ENCODE measurements around the gene PGAP2. TPM values are rescaled to one million over a fixed set of nuclear protein-coding genes. Genes with fewer than 3 reads are reported as not detected.

Gene PGAP2
- total RNA-seq, 1 experiment from 2014 or later: 30.5 TPM

- TF ChIP-seq, protein P1, sequence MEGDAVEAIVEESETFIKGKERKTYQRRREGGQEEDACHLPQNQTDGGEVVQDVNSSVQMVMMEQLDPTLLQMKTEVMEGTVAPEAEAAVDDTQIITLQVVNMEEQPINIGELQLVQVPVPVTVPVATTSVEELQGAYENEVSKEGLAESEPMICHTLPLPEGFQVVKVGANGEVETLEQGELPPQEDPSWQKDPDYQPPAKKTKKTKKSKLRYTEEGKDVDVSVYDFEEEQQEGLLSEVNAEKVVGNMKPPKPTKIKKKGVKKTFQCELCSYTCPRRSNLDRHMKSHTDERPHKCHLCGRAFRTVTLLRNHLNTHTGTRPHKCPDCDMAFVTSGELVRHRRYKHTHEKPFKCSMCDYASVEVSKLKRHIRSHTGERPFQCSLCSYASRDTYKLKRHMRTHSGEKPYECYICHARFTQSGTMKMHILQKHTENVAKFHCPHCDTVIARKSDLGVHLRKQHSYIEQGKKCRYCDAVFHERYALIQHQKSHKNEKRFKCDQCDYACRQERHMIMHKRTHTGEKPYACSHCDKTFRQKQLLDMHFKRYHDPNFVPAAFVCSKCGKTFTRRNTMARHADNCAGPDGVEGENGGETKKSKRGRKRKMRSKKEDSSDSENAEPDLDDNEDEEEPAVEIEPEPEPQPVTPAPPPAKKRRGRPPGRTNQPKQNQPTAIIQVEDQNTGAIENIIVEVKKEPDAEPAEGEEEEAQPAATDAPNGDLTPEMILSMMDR (IDR thresholded peaks at IDR 0.05 in 2 of 3, conservative IDR thresholded peaks at IDR 0.05 in 1 of 3; ENCODE audit: borderline replicate concordance in 1 of 3, insufficient read depth in 1 of 3, low read depth in 2 of 3, low read length in 2 of 3): no peak
- no peak for TF ChIP-seq POLR2AphosphoS5 (IDR thresholded peaks at IDR 0.05; ENCODE audit: low read depth, low read length)
- TF ChIP-seq ELF1 (IDR thresholded peaks at IDR 0.05; ENCODE audit: borderline replicate concordance, low read depth): no peak
These were observed 4.4 kb upstream of the PGAP2 start (continued) for GRCh38 chr11:3803726-3804495.

DNA sequence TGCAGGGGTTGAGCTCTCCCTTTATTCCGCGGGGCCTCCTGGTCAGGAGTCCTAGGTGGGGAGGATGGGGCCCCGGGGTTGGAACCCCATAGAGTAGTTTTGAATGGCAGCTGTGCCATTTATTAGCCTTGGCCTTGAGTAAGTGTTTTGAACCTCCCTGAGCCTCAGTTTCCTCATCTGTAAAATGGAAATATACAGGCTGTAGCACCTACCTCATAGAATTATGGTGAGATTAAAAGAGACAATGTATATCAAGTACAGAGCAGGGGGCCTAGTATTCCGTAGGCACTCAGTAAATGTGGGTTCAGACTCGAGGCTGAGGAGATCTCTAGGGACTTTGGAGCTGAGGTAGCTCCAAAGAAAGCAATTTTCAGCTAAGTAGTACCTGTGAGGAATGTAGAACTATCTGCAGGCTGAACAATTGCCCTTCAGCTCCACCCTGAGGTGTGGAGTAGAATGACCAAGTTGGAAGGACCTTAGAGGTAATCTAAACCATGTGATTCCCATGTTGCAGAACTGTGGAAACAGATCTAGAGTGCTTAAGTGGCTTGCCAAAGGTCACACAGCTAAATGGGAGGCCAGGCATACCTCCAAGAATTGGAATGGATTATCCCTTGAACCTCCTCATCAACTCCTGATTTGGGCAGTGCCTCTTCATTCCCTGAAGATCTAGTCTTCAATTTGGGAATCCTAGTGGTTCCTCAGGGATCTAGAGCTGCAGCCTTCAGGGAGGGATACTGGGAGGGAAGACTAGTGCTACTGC, 682 bp downstream of the PGAP2 start:
- CTCF ChIA-PET: interaction anchor here (0.6 to 3.3 kb wide), 9 partner anchors 11 to 264 kb away, joined by 3 to 22 read pairs (median 6); partner anchors contain the start of genes NUP98 and STIM1
- Histone ChIP-seq H2AFZ (ENCODE audit: low read depth, low read length, poor library complexity, severe bottlenecking) (peak overlapping the region; percentile 50), H3K27me3 (ENCODE audit: insufficient read depth, low read length) (no peaks in the 10 kb centered on the region), H4K20me1 (ENCODE audit: insufficient read depth) (no peaks in the 10 kb centered on the region), H3K9me2 (ENCODE audit: insufficient read depth) (no peaks in the 10 kb centered on the region), H3K79me2 (ENCODE audit: insufficient read depth, low read length) (no peaks in the 10 kb centered on the region), H3K9me3 (ENCODE audit: control insufficient read depth in 1 of 2, insufficient read depth in 1 of 2, low read depth in 1 of 2, low read length in 2 of 2) (no peaks in the 10 kb centered on the region), H3K9ac (ENCODE audit: low read length) (peak overlapping the region; percentile 81), H3K4me3 (replicated peaks in 1 of 2; ENCODE audit: low read depth in 1 of 2, low read length in 2 of 2) (peak overlapping the region; percentile 81 to 85), H3K27ac (ENCODE audit: low read depth, low read length) (peak overlapping the region; percentile 43), H3K36me3 (ENCODE audit: control insufficient read depth in 1 of 2, insufficient read depth in 2 of 2, low read length in 2 of 2) (no peaks in the 10 kb centered on the region; a peak in 1 of 4 replicates), H3K4me2 (ENCODE audit: low read length) (peak overlapping the region; percentile 90), H3K4me1 (ENCODE audit: control insufficient read depth in 1 of 2, insufficient read depth in 2 of 2, low read length in 2 of 2) (peaks cover 5 to 23% of the 10 kb centered on the region in 2 experiments; a peak in 3 of 4 replicates)
- BruUV-seq (replicated peaks): TSS peak; percentile 53
- peak; percentile 62 for DNase-seq (ENCODE audit: low read depth, low spot score)
- ATAC-seq: peak; percentile 78
- RAD21 ChIA-PET (ENCODE audit: low non-redundant PET in 1 of 2, low total read pairs in 2 of 2, uncharacterized antibody in 2 of 2, unreplicated experiment in 2 of 2): no interaction called here
- TF ChIP-seq REST (IDR thresholded peaks at IDR 0.05; ENCODE audit: low read depth): no peak
- 0 out of 2 replicates have a peak, but pooled peaks have one; percentile 21 for TF ChIP-seq CBX3 (IDR thresholded peaks at IDR 0.05; ENCODE audit: low read depth)
- TF ChIP-seq, protein P2, sequence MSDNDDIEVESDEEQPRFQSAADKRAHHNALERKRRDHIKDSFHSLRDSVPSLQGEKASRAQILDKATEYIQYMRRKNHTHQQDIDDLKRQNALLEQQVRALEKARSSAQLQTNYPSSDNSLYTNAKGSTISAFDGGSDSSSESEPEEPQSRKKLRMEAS (IDR thresholded peaks at IDR 0.05): peak; percentile 57
- TF ChIP-seq, protein P1 (IDR thresholded peaks at IDR 0.05 in 2 of 3, conservative IDR thresholded peaks at IDR 0.05 in 1 of 3; ENCODE audit: borderline replicate concordance in 1 of 3, insufficient read depth in 1 of 3, low read depth in 2 of 3, low read length in 2 of 3): peak; percentile 46 to 67 (median 58); a peak in 5 of 6 replicates
- no peak for TF ChIP-seq CEBPB (IDR thresholded peaks at IDR 0.05; ENCODE audit: low read depth)
- TF ChIP-seq RAD21 (IDR thresholded peaks at IDR 0.05; ENCODE audit: low read depth): peak; percentile 77
- TF ChIP-seq POLR2AphosphoS5 (IDR thresholded peaks at IDR 0.05; ENCODE audit: low read depth, low read length): peak; percentile 14; the same call in 1 of the 2 replicates
- no peak for TF ChIP-seq ZNF274 (IDR thresholded peaks at IDR 0.05; ENCODE audit: low read depth, low read length)
- intact Hi-C loops (cut with micrococcal nuclease): loop anchor here (1.0 kb wide), 1 partner anchor 263 kb away; no protein-coding TSS in a partner anchor
- POLR2A ChIA-PET: interaction anchor here (1.1 to 2.0 kb wide), 3 partner anchors 10 to 15 kb away, joined by 3 to 7 read pairs (median 3); partner anchors contain the start of gene NUP98

All from HCT116 (cell line).